Activated CD4-positive, alpha-beta T cell treated with anti-CD3 and anti-CD28 coated beads, Interleukin-2, amount 50 U/mL, for 48 hours (primary cell): ENCODE measurements around the gene SEMA4D.
"Not testable (repeated sequence)": the region's sequence is repeated elsewhere in the genome, so short reads cannot be mapped to it uniquely, and the experiment has no call there.

Source experiments
- DNase-seq, 2 experiments: peaks; one replicate each; pipeline ENCODE4 v3.0.0-alpha.2; 2020

The SEMA4D gene

GRCh38 chr9:89382026-89382986 lies 115.6 kb downstream of the SEMA4D start:
- peak; percentile 43 to 55 for DNase-seq

- no peak for DNase-seq
Measured at GRCh38 chr9:89381308-89381609, 116.7 kb downstream of the SEMA4D start.

- DNase-seq: no peak
Measured at GRCh38 chr9:89380437-89381307, 117.2 kb downstream of the SEMA4D start.

GRCh38 chr9:89379508-89380115 lies 118.3 kb downstream of the SEMA4D start:
- DNase-seq: no peak

GRCh38 chr9:89379031-89379430 lies 118.9 kb downstream of the SEMA4D start:
- no peak for DNase-seq

- no peak for DNase-seq
Measured at GRCh38 chr9:89378541-89378940, 119.4 kb downstream of the SEMA4D start.

- DNase-seq: no peak
Measured at GRCh38 chr9:89377411-89377810, 120.5 kb downstream of the SEMA4D start.

- no peak for DNase-seq
Measured at GRCh38 chr9:89376741-89377351, 121.1 kb downstream of the SEMA4D start.

- no peak for DNase-seq
Measured at GRCh38 chr9:89376286-89376685, 121.6 kb downstream of the SEMA4D start.

GRCh38 chr9:89375191-89375760 lies 122.6 kb downstream of the SEMA4D start:
- no peak for DNase-seq

GRCh38 chr9:89374176-89374575 lies 123.7 kb downstream of the SEMA4D start:
- no peak for DNase-seq

- DNase-seq: no peak
Measured at GRCh38 chr9:89372979-89373378, 124.9 kb downstream of the SEMA4D start.

- DNase-seq: no peak
Measured at GRCh38 chr9:89372230-89372816, 125.6 kb downstream of the SEMA4D start.

GRCh38 chr9:89371791-89372190 lies 126.1 kb downstream of the SEMA4D start:
- not testable (repeated sequence) for DNase-seq

- no peak for DNase-seq
Measured at GRCh38 chr9:89370593-89370992, 127.3 kb downstream of the SEMA4D start.

GRCh38 chr9:89368978-89369377 lies 128.9 kb downstream of the SEMA4D start:
- DNase-seq: no peak

- DNase-seq: no peak
Measured at GRCh38 chr9:89368550-89368949, 129.4 kb downstream of the SEMA4D start.

- DNase-seq: no peak
Measured at GRCh38 chr9:89367726-89368437, 130.0 kb downstream of the SEMA4D start.

- DNase-seq: no peak
Measured at GRCh38 chr9:89367281-89367680, 130.6 kb downstream of the SEMA4D start.

GRCh38 chr9:89366711-89367110 lies 131.2 kb downstream of the SEMA4D start:
- DNase-seq: no peak

GRCh38 chr9:89365532-89365912 lies 132.4 kb downstream of the SEMA4D start:
- no peak for DNase-seq
